Thymus (tissue), 11 donors: ENCODE results near the gene HSPA13. TPM values are rescaled to one million over a fixed set of nuclear protein-coding genes. Genes with fewer than 3 reads are reported as not detected.
"Not testable (repeated sequence)": the region's sequence is repeated elsewhere in the genome, so short reads cannot be mapped to it uniquely, and the experiment has no call there.

Experiments
- DNase-seq, 9 donors: peaks; one replicate each; pipeline ENCODE4 v3.0.0-alpha.2; 2013; ENCODE audit warnings: low spot score in 9 of 9, low read depth in 6 of 9, missing footprints in 1 of 9
- H3K27ac ChIP-seq, 2 donors: one replicate each; pipeline ENCODE4 v1.5.1; 2013; ENCODE audit warnings: control low read depth in 1 of 2, low read depth in 1 of 2, low read length in 1 of 2, mild to moderate bottlenecking in 1 of 2, moderate library complexity in 1 of 2
- H3K27me3 ChIP-seq, 2 donors: one replicate each; pipeline ENCODE4 v1.5.1; 2013; ENCODE audit warnings: low read length in 1 of 2; ENCODE audit not compliant: control insufficient read depth in 2 of 2, insufficient read depth in 1 of 2
- H3K36me3 ChIP-seq, 2 donors: one replicate each; pipeline ENCODE4 v1.5.1; 2013; ENCODE audit warnings: low read length in 1 of 2, mild to moderate bottlenecking in 1 of 2, moderate library complexity in 1 of 2; ENCODE audit not compliant: control insufficient read depth in 2 of 2, insufficient read depth in 2 of 2
- H3K4me1 ChIP-seq, 2 donors: one replicate each; pipeline ENCODE4 v1.5.1; 2013; ENCODE audit warnings: low read length in 2 of 2; ENCODE audit not compliant: control insufficient read depth in 2 of 2, insufficient read depth in 2 of 2
- H3K4me3 ChIP-seq, 2 donors: one replicate each; pipeline ENCODE4 v1.5.1; 2013; ENCODE audit warnings: low read length in 2 of 2, control low read depth in 1 of 2, mild to moderate bottlenecking in 1 of 2
- H3K9me3 ChIP-seq, 2 donors: one replicate each; pipeline ENCODE4 v1.5.1; 2013; ENCODE audit warnings: low read length in 1 of 2, mild to moderate bottlenecking in 1 of 2; ENCODE audit not compliant: control insufficient read depth in 2 of 2, insufficient read depth in 1 of 2
- WGBS: extraction: QIAGEN DNeasy Blood & Tissue Kit; methylation state at CpG from one replicate; pipeline ENCODE4 v1.1.7; 2013; 5-methylcytosine and 5-hydroxymethylcytosine counted together
- polyA plus RNA-seq: library from polyadenylated mRNA; stranded (reverse); fragments of 200-250 nt; gene quantifications from one replicate; pipeline ENCODE4 v1.2.3, GENCODE V29; 2013
- total RNA-seq: library from RNA; stranded (reverse); fragments of 120-200 nt; gene quantifications from one replicate; pipeline ENCODE4 v1.2.4, GENCODE V29; 2013
- donor health status: healthy.

HSPA13 gene
- total and polyA plus RNA-seq, 2 donors, result 9.4 to 24.6 TPM

DNA sequence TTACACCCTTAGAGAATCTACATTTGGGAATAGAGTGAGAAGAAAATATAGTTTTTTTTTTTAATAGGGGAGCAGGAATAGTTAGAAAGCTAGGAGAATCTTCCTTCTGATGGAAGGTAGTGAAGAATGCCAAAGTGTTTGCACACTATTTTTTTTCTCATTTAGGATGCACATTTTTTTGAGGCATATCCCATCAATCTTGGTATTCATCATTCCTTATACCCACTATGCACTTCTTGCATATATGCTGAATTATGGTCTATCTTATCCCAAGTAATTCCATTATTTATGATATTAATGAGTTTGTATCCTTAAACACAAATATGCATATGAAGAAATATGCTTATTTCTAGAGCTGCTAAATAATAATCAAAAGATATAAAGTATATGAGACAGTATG, 28.4 kb downstream of the HSPA13 start:
- no peaks in the 10 kb centered on the region for H3K36me3 ChIP-seq
- H3K4me3 ChIP-seq, result no peak overlapping the region
- H3K27me3 ChIP-seq, result no peaks in the 10 kb centered on the region
- H3K27ac ChIP-seq, result no peak overlapping the region
- H3K9me3 ChIP-seq, result no peaks in the 10 kb centered on the region
- H3K4me1 ChIP-seq, result no peaks in the 10 kb centered on the region
- DNase-seq, result no peak

DNA sequence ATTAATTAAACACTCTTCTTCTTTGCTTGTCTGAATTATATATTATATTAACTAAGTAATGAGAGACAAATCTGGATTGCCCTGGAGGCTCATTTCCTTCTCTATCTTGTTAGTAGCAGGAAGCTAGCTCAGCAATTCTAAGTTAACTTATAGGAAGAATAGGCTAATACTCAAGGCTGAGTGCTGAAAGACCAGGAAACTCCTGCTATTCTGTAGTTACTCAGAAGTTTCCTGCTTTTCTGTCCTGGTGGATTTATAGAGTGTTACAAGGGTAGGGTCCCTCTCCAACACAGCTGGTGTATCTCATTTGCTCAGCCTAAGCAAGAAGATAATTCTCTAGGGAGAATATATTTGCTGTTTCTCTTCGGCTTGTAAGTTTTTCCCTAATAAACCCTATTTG, 29.2 kb downstream of the HSPA13 start:
- no peak for DNase-seq
- Histone ChIP-seq H3K9me3 (no peaks in the 10 kb centered on the region), H3K27me3 (no peaks in the 10 kb centered on the region), H3K36me3 (no peaks in the 10 kb centered on the region), H3K4me1 (no peaks in the 10 kb centered on the region), H3K4me3 (no peak overlapping the region), H3K27ac (no peak overlapping the region)
- WGBS, result 97% methylated on average over 1 of the region's 1 CpG

DNA sequence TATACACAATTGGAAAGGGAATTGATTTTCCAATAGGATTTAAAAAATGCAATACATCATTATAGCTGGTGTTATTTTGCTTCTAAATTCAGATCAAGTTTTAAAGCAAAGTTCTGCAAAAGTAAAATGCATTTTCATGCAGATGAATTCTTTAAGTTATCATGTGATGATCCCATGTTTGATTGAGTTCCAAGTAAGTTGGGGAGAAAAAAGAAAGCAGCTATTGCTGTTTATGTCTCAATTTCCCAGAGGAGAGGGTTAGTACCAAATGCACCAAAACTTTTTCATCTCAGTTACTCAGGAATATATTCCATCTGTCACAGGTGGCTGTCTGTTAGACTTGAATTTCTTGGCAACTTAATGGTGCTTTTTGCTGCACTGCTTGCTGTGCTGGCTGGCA, 29.7 kb downstream of the HSPA13 start:
- Histone ChIP-seq H3K27me3 (no peaks in the 10 kb centered on the region), H3K4me1 (no peaks in the 10 kb centered on the region), H3K36me3 (no peaks in the 10 kb centered on the region), H3K4me3 (no peak overlapping the region), H3K9me3 (no peaks in the 10 kb centered on the region), H3K27ac (no peak overlapping the region)
- DNase-seq, result no peak

DNA sequence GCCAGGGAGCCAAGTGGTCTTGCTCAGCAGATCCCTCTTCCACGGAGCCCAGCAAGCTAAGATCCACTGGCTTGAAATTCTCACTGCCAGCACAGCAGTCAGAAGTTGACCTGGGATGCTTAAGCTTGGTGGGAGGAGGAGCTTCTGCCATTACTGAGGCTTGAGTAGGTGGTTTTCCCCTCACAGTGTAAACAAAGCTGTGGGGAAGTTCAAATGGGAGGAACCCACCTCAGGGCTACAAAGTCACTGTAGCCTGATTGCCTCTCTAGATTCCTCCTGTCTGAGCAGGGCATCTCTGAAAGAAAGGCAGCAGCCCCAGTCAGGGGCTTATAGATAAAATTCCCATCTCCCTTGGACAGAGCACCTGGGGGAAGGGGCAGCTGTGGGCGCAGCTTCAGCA, 55.6 kb downstream of the HSPA13 start:
- H3K9me3 ChIP-seq, H3K4me1 ChIP-seq, H3K27ac ChIP-seq, H3K36me3 ChIP-seq, DNase-seq, H3K27me3 ChIP-seq, H3K4me3 ChIP-seq: not testable (repeated sequence)
- WGBS, result 96% methylated on average over 2 of the region's 2 CpGs

DNA sequence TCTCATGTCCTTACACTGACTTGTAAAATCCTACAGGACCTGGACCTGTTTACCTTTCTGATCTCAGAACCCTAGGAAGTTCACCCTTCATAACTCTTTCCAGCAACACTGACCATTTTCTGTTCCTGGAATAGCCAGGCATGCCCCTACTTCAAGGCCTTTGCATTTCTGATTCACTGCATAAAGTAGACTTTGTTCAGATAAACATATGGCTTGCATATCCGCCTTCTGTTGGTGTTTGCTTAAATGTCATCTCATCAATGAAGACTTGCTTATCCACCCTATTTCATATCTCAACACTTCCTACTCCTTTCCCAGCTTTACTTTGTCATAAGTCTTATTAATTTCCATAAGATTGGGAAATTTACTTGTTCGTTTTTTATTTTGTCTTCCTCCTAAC, 57.4 kb downstream of the HSPA13 start:
- DNase-seq, result no peak
- H3K9me3 ChIP-seq, result no peaks in the 10 kb centered on the region
- H3K27me3 ChIP-seq, result no peaks in the 10 kb centered on the region
- no peaks in the 10 kb centered on the region for H3K4me1 ChIP-seq
- H3K36me3 ChIP-seq, result no peaks in the 10 kb centered on the region
- no peak overlapping the region for H3K27ac ChIP-seq
- WGBS, result 94% methylated on average over 2 of the region's 2 CpGs
- no peak overlapping the region for H3K4me3 ChIP-seq

Other genes with a start within 250 kb of the HSPA13 start
- gene LIPI, start 172.2 kb downstream of the HSPA13 start, total RNA-seq, result not detected
- gene LIPI, start 172.2 kb downstream of the HSPA13 start, polyA plus RNA-seq, result 0.02 TPM
- 0.90 TPM for gene RBM11, start 167.0 kb downstream of the HSPA13 start, total RNA-seq
- gene RBM11, start 167.0 kb downstream of the HSPA13 start, polyA plus RNA-seq, result 3.5 TPM
- gene SAMSN1, start 163.2 kb upstream of the HSPA13 start, total RNA-seq, result 42.9 TPM
- 40.4 TPM for gene SAMSN1, start 163.2 kb upstream of the HSPA13 start, polyA plus RNA-seq